Measurements from ENCODE around the gene REPS2.
A peak's percentile ranks its signal among the peaks of the same experiment; 100 is the strongest.
"Not testable (repeated sequence)": the region's sequence is repeated elsewhere in the genome, so short reads cannot be mapped to it uniquely, and the experiment has no call there.

The REPS2 gene

DNA sequence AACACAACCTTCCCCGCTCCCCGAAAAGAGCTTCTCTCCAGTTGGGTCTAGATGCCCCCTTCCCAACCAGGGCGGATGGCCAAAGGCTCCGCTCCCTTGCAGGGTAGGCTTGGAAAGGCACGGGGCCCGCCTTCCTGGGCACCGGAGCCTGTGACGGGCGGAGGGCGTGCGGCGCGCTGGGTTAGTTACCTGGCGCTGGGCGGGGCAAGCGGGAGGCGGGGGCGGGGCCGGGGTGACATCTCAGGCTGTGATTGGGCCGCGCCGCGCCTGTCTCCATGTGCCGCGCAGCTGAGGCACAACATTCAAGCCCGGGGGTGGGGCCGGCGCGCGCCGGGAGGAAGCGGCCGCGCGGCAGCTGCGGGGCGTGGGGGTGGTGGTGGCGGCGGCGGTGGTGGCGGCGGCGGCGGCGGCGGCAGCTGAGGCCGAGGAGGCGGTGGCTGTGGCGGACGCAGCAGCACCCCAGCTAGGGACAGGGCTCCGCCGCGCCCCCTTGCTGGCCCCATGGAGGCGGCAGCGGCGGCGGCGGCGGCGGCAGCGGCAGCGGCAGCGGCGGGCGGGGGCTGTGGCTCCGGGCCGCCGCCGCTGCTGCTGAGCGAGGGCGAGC lies at the start of gene REPS2:
REPS2 (plus strand) TSS at position 298 of the 604 bp plus-strand sequence; CDS start at position 502, 204 bp downstream.
- peak; percentile 1 to 84 (median 62) for DNase-seq

DNA sequence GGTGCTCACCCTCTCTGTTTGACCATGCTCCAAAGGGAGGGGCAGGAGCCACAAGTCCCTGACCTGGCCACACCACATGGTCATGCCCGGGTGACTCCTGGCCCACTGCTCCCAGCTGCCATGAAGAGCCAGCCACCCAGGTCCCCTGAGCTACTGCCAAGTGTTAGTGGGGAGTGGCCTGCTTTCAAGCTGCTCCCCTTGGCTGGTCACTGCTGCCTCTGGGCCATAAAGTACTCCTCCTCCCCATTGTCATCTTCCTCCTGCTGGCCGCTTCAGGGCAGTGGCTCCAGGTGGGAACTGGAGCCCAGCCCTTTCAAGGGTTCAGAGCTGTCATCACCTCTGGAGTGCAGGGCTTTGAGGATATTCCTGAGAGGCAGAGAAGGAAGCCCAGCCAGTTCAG lies 49.0 kb upstream of the REPS2 start:
- no peak for DNase-seq

GRCh38 chrX:16903274-16904022 lies 43.0 kb upstream of the REPS2 start:
- DNase-seq = no peak

- DNase-seq = no peak
These were observed 36.1 kb upstream of the REPS2 start for GRCh38 chrX:16910376-16910775.

- DNase-seq = peak in 2 of 56 donors; percentile 0 to 3
These were observed 32.4 kb upstream of the REPS2 start for GRCh38 chrX:16914058-16914457.

DNA sequence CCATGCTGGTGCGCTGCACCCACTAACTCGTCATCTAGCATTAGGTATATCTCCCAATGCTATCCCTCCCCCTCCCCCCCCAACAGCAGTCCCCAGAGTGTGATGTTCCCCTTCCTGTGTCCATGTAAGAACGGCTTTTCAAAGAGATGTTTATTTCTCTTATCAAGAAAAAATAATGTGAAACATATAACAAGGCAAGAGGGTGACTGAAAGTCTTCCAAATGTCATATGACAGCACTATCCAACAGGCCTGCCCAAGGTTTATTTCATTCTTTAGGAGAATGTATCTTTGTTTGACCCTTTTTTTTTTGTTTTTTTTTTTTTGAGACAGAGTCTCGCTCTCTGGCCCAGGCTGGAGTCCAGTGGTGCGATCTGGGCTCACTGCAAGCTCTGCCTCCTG lies 29.9 kb upstream of the REPS2 start:
- no peak for DNase-seq

DNA sequence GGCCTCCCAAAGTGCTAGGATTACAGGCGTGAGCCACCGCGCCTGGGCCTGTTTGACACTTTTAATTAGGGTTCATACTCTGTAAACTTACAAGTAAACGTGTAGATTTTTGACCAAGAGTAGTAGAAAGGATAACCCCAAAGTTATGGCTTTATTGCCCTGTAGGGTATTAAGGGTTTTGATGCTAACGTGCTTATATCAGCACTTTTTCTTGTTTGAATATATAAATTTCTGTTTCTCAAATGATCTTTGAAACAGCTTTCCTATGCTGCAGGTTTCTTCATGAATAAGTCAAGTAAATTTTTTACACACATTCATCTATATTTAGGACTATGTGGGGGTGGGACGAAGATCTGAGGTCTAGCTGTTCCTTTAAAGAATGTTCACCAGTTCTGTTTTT lies 29.3 kb upstream of the REPS2 start:
- no peak for DNase-seq

- DNase-seq = no peak
These were observed 27.5 kb upstream of the REPS2 start for GRCh38 chrX:16918979-16919378.

GRCh38 chrX:16920075-16920474 lies 26.4 kb upstream of the REPS2 start:
- DNase-seq = no peak

- DNase-seq = no peak
These were observed 23.3 kb upstream of the REPS2 start for GRCh38 chrX:16923157-16923556.

GRCh38 chrX:16924631-16925480 lies 21.6 kb upstream of the REPS2 start:
- DNase-seq = no peak

DNA sequence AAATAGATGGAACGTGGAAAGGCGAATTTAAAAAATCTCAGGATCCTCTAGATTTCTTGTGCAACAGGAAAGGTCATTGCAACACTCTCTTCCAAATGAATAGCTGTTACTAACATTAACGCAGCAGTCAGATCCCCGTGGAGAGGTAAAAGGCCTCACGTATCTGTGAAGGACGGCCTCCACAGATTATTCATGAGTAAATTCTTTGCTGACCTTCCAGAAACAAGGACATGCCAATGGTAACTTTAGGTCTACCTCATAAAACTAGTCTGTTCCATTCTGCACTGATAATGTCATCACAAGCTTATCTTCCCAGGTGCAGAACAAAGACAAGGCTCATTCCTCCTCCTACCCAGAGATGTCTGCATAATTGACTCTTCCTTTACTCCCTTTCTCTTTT lies 16.1 kb upstream of the REPS2 start:
- DNase-seq = no peak

- no peak for DNase-seq
These were observed 15.1 kb upstream of the REPS2 start for GRCh38 chrX:16931371-16931770.

- DNase-seq = no peak
These were observed 14.4 kb upstream of the REPS2 start for GRCh38 chrX:16931855-16932575.

DNA sequence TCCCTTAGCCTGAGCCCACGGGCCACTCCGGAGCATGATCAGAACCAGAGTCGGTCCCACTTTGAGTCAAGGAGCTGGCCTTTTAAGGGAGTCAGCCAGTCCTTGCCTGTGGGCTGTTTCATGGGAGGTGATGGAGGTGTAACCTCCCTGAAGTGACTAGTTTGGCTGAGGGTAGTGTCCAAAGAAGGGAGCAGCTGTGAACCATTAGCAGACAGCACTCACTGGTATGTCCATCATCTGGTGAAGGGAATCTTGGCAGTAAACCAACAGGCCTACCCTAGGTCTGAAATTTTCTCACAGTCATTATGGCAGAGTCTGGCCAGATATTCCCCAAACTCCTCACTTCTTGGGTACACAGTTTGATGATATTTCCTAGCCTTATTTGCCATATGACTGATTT lies 12.3 kb upstream of the REPS2 start:
- DNase-seq = no peak

DNA sequence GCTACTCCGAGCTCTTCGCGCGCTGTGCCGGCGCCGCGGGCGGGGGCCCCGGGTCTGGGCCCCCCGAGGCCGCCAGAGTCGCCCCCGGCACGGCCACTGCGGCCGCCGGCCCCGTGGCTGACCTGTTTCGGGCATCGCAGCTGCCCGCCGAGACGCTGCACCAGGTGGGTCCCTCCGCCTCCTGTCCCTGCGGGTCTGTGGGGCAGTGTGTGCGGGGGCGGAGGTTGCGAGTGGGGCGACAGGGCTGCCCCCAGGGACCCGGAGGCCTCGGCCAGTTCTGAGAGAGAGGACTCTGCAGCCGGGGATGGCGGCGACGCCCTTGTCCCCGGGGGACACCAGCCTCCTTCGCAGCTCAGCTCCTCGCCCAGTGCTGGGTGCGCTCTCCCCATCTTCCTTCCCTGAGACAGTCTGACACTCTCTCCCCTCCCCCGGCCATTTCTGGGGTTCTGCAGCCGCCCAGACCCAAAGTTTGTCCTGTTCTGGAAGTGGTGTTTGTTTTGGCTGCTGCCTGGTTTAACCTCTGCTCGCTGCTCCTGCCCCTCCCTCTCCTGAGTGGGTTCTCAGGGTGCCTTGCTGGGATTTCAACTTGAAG lies 609 bp downstream of the REPS2 start:
- peak in 21 of 56 donors; percentile 0 to 32 (median 9) for DNase-seq

DNA sequence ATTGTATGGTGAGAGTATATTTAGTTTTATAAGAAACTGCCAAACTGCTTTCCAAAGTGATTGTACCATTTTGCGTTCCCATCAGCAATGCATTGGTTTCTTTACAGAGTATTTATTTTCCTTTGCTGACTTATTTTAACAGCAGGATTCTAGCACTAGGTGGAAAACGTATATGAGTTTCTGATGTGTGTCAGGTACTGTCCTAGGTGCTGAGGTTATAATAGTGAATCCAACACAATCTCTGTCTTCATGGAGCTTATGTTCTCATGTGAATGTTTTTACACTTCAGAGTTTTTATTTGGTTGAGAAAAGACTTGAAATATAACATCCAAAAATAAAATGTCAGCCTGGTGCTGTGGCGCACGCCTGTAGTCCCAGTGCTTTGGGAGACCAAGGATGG lies 4.0 kb downstream of the REPS2 start:
- DNase-seq = no peak

- DNase-seq = no peak
These were observed 7.3 kb downstream of the REPS2 start for GRCh38 chrX:16953606-16954211.

DNA sequence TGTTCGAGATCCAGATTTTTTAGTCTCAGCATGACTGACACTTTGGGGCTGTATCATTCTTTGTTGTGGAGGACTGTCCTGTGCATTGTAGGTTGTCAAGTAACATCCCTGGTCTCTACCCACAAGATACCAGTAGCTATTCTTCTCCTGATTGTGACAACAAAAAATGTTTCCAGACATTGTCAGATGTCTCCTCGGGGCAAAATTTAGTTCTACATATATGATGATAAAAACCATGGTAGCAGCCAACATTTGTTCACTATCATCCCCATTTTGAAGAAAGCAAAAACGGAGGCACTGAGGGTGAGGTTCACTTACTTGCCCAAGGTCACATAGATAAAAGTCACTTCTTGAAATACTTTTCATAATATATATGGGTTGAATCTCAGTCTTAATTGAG lies 11.3 kb downstream of the REPS2 start:
- DNase-seq = no peak

GRCh38 chrX:16958356-16958755 lies 11.9 kb downstream of the REPS2 start:
- no peak for DNase-seq

DNA sequence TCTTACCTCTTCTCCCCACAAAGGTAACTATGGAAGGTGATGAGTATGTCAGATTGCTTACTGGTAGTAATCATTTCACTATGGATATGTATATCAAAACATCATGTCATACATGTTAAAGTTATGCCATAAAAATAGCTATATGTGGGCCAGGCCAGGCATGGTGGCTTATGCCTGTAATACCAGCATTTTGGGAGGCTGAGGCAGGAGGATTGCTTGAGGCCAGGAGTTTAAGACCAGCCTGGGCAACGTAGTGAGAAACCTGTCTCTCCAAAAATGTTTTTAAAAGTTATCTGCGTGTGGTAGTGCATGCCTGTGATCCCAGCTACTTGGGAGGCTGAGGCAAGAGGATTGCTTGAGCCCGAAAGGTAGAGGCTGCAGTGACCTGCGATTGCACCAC lies 16.2 kb downstream of the REPS2 start:
- DNase-seq = not testable (repeated sequence)

Data from amygdala (tissue), 56 donors.